Measurements from ENCODE around the gene TBC1D21.

DNA sequence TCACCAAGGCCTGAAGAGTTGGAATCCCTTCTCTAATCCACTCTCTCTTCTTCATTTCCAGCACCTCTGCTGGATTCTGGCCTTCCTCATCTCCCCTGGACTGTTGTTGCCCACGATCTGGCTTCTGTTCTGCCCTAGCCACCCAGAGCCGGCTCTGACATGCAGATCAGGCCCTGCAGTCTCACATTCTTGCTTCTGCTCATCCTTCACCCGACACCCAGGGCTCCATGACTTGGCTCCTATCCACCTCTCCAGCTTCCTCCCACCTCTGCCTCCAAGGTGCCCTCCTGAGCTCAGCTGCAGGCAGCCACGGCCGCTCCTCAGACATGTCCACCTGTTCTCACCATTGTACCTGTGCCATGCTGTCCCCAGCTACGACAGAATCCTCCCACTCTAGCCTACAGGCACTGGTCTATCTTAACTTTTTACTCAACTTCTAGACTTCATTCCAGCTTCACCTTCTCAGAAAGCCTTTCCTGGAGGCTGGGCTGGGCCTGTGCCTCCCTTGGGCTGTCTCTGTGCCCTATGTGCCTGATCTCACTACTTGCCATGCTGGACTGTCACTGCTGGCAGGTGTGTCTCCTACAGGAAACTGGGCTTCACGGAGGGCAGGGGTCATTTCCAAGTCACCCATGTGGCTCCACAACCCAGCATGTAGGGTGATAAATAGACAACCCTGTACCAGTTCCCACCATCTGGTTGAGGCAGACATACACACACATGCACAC lies 16.0 kb upstream of the TBC1D21 start:
- TF ChIP-seq CTCF (IDR thresholded peaks at IDR 0.05; ENCODE audit: low read length) (no peak), EZH2 (IDR thresholded peaks at IDR 0.05; ENCODE audit: borderline replicate concordance, low read length) (no peak)

All from OCI-LY1 (cell line).